ENCODE results near the gene APBB3. TPM values are rescaled to one million over a fixed set of nuclear protein-coding genes. Genes with fewer than 3 reads are reported as not detected.

Gene APBB3
- 16.7 TPM for total RNA-seq

DNA sequence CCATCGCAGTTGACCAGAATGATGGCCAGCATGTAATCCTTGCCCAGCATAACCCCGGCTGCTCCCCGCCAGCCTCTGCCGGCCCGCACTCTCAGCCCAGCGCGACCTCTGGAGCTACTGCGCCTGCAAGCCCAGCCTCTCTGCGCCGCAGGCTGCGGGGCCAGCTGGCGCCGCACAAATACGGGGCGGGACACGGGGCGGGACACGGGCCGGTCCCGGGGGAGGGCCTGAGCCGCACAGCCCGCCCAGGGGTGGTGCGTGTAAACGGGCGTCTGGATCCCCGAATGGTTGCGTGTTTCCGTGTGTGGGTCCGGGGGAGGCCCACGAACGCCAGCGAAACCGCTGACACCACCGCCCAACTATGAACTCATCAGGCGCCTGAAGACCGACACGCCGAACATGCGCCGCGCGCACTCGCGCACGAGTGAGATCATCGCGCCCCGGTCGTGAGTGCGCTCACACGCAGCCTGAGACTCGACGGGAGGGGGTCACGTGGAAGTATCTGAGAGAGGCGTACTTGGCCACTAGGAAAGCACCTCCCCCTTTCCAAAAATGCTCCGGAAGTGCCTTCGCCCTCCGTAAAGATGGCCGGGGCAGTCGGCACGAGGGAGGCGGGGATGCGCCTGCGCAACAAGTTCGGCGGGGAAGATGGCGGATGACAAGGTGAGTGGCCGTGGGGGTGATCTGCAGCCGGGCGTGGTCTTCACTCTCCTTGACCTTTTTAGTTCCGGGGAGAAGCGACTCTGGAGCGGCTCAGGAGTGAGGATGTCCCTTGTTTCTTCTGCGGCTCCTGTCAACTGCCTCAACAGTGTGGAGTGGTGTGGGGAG is at the start of gene APBB3, which contains the start of gene SLC35A4:
Gene APBB3, minus strand, starts transcription at position 403 of the 828 bp plus-strand sequence. Its CDS starts 353 bp downstream, at position 50.
Gene SLC35A4, plus strand, starts transcription at position 633 of the 828 bp plus-strand sequence. CDS start 2,342 bp downstream, outside the sequence.
- Histone ChIP-seq H3K4me1 (peaks cover 55% of the 10 kb centered on the region), H3K4me3 (peak within 1 kb of the TSS; percentile 82 to 89), H3K27ac (peak within 1 kb of the TSS; percentile 94), H3K27me3 (no peaks in the 10 kb centered on the region), H3K9me3 (no peaks in the 10 kb centered on the region), H3K36me3 (peaks cover 0 to 29% of the 10 kb centered on the region in 2 donors)
- peak in 1 of 2 donors; percentile 100 for DNase-seq (ENCODE audit: extremely low spot score in 2 of 2)
- TF ChIP-seq POLR2A (IDR thresholded peaks at IDR 0.05), result peak in 1 of 2 donors; percentile 67
- peak; percentile 98 to 99 for TF ChIP-seq POLR2AphosphoS5 (IDR thresholded peaks at IDR 0.05; ENCODE audit: insufficient read depth in 1 of 2, low read depth in 1 of 2)
- no peak for TF ChIP-seq CTCF (IDR thresholded peaks at IDR 0.05)
- intact Hi-C loops (cut with DNase I), result loop anchor here (10.0 kb wide), 1 partner anchor 70 kb away; the partner anchor contains the start of genes CD14 and TMCO6

DNA sequence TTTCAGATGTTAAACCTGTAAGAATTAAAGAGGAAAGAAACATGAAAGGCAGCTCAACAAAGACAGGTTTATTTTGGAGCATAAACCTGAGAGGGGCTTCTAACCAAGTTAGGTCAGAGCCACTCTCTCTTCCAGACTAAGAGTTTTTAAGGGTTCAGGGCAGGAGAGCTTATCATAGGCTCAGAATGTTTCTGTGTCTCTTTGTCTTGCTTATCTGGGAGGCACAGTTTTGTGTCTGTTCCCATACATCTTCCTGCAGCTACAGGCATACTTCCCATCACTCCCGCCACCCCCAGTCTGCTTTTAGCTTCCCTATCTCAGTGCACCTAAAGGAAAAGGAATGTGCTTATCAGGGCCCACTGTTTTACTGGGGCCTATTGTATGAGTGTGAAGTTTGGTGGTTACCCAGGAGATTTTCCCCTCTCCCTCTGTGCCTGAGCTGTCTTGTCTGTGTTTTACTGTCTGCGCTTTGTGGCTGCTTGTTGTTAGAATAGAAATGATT is 46.7 kb upstream of the APBB3 start:
- H3K27ac ChIP-seq, result no peak overlapping the region
- intact Hi-C loops (cut with DNase I), result no loop called here
- peaks cover 6% of the 10 kb centered on the region for H3K4me1 ChIP-seq
- H3K4me3 ChIP-seq, result no peak overlapping the region
- H3K36me3 ChIP-seq, result no peaks in the 10 kb centered on the region
- no peaks in the 10 kb centered on the region for H3K27me3 ChIP-seq
- DNase-seq (ENCODE audit: extremely low spot score in 2 of 2), result no peak
- TF ChIP-seq CTCF (IDR thresholded peaks at IDR 0.05), result no peak
- no peak for TF ChIP-seq POLR2A (IDR thresholded peaks at IDR 0.05)
- no peak for TF ChIP-seq POLR2AphosphoS5 (IDR thresholded peaks at IDR 0.05; ENCODE audit: insufficient read depth in 1 of 2, low read depth in 1 of 2)
- no peaks in the 10 kb centered on the region for H3K9me3 ChIP-seq

GRCh38 chr5:140609126-140609525 is 44.7 kb upstream of the APBB3 start:
- Histone ChIP-seq H3K36me3 (no peaks in the 10 kb centered on the region), H3K4me1 (peaks cover 6% of the 10 kb centered on the region), H3K27me3 (no peaks in the 10 kb centered on the region), H3K9me3 (no peaks in the 10 kb centered on the region), H3K4me3 (no peak overlapping the region), H3K27ac (no peak overlapping the region)
- DNase-seq (ENCODE audit: extremely low spot score in 2 of 2), result no peak
- TF ChIP-seq POLR2AphosphoS5 (IDR thresholded peaks at IDR 0.05; ENCODE audit: insufficient read depth in 1 of 2, low read depth in 1 of 2) (no peak), CTCF (IDR thresholded peaks at IDR 0.05) (no peak), POLR2A (IDR thresholded peaks at IDR 0.05) (no peak)
- intact Hi-C loops (cut with DNase I), result no loop called here

DNA sequence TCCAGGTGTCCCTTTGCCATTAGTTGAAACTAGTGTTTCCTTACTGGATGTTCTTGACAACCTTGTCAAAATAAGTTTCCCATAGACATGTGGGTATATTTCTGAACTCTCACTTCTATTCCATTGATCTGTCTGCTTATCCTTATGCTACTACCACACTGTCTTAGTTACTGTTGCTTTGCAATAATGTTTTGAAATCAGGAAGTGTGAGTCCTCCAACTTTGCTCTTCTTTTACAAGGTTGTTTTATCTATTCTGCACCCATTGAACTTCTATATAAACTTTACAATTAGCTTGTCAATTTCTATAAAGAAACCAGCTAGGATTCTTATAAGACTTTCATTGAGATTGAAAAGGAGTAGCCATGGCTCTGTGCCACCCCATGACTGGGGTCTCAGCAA is 44.3 kb upstream of the APBB3 start:
- H3K4me1 ChIP-seq, result peaks cover 6% of the 10 kb centered on the region
- H3K27ac ChIP-seq, result no peak overlapping the region
- no peaks in the 10 kb centered on the region for H3K36me3 ChIP-seq
- no peak for DNase-seq (ENCODE audit: extremely low spot score in 2 of 2)
- no peak for TF ChIP-seq POLR2A (IDR thresholded peaks at IDR 0.05)
- TF ChIP-seq CTCF (IDR thresholded peaks at IDR 0.05), result no peak
- TF ChIP-seq POLR2AphosphoS5 (IDR thresholded peaks at IDR 0.05; ENCODE audit: insufficient read depth in 1 of 2, low read depth in 1 of 2), result no peak
- intact Hi-C loops (cut with DNase I), result no loop called here
- no peaks in the 10 kb centered on the region for H3K27me3 ChIP-seq
- H3K9me3 ChIP-seq, result no peaks in the 10 kb centered on the region
- H3K4me3 ChIP-seq, result no peak overlapping the region

DNA sequence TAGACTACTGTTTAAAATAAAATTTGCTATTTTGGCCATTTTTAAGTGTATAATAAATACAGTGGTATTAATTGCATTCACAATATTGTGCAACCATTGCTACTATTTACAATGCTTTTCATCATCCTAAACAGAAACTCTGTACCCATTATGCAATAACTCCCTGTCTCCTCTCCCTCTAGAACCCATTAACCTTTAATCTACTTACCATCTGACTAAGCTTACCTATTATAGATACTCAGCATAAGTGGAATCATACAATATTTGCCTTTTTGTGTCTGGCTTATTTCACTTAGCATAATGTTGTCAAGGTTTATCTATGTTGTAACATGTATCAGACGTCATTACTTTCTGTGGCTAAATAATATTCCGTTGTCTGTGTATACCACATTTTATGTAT is 42.6 kb upstream of the APBB3 start:
- H3K36me3 ChIP-seq, result no peaks in the 10 kb centered on the region
- intact Hi-C loops (cut with DNase I), result no loop called here
- TF ChIP-seq POLR2AphosphoS5 (IDR thresholded peaks at IDR 0.05; ENCODE audit: insufficient read depth in 1 of 2, low read depth in 1 of 2), result no peak
- no peak for TF ChIP-seq POLR2A (IDR thresholded peaks at IDR 0.05)
- TF ChIP-seq CTCF (IDR thresholded peaks at IDR 0.05), result no peak
- H3K27ac ChIP-seq, result no peak overlapping the region
- H3K4me3 ChIP-seq, result no peak overlapping the region
- DNase-seq (ENCODE audit: extremely low spot score in 2 of 2), result no peak
- no peaks in the 10 kb centered on the region for H3K9me3 ChIP-seq
- peaks cover 6% of the 10 kb centered on the region for H3K4me1 ChIP-seq
- H3K27me3 ChIP-seq, result no peaks in the 10 kb centered on the region

Data from vagina (tissue), 2 donors.